HUES48 (cell line): ENCODE data around the gene PLEKHA8.

ENCODE experiments used
- H3K27ac ChIP-seq: one replicate; pipeline ENCODE4 v1.7.0; 2013; ENCODE audit warnings: low read depth, low read length, inconsistent platforms
- H3K27me3 ChIP-seq: 2 replicates; pipeline ENCODE4 v1.6.1; 2013; ENCODE audit warnings: mild to moderate bottlenecking, low read length; ENCODE audit not compliant: control insufficient read depth, insufficient read depth
- H3K36me3 ChIP-seq: 2 replicates; pipeline ENCODE4 v1.6.1; 2013; ENCODE audit warnings: low read length; ENCODE audit not compliant: control insufficient read depth, insufficient read depth
- H3K4me1 ChIP-seq: 2 replicates; pipeline ENCODE4 v1.6.1; 2013; ENCODE audit warnings: mild to moderate bottlenecking, low read length; ENCODE audit not compliant: control insufficient read depth, insufficient read depth
- H3K4me3 ChIP-seq: 2 replicates; pipeline ENCODE4 v1.5.1; 2013; ENCODE audit warnings: mild to moderate bottlenecking, low read depth, low read length
- H3K9ac ChIP-seq: 2 replicates; pipeline ENCODE4 v1.6.1; 2013; ENCODE audit warnings: mild to moderate bottlenecking, low read depth, low read length, moderate library complexity
- H3K9me3 ChIP-seq: 2 replicates; pipeline ENCODE4 v1.6.1; 2013; ENCODE audit warnings: low read length; ENCODE audit not compliant: control insufficient read depth, insufficient read depth

The PLEKHA8 gene

GRCh38 chr7:30159163-30159562 is 131.0 kb downstream of the PLEKHA8 start:
- H3K4me1 ChIP-seq = peaks cover 40% of the 10 kb centered on the region
- no peak overlapping the region for H3K4me3 ChIP-seq
- no peak overlapping the region for H3K9ac ChIP-seq
- H3K27me3 ChIP-seq = no peaks in the 10 kb centered on the region
- no peaks in the 10 kb centered on the region for H3K36me3 ChIP-seq
- no peaks in the 10 kb centered on the region for H3K9me3 ChIP-seq
- H3K27ac ChIP-seq = no peak overlapping the region

DNA sequence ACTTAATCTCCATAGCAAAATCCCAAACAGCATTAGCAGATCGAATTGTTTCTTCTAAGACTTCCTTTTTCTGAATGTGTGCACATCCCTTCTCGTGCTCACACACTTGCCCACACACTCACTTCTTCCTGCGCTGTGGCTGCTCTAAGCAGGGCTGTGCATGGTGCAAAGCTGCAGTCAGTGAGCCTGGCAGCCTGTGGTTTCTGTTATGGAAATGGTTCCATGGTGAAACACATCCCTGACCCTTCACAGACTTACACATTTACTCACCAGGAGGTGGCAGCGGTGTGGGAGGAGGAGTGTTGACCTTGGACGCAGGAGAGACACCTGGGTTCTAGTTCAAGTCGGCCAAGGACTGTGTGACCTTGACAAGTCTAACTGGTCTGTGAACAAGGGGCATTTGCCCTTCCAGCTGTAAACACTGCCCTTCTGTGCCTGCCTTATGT is 131.5 kb downstream of the PLEKHA8 start:
- Histone ChIP-seq H3K9me3 (no peaks in the 10 kb centered on the region), H3K27me3 (no peaks in the 10 kb centered on the region), H3K9ac (no peak overlapping the region), H3K27ac (no peak overlapping the region), H3K36me3 (no peaks in the 10 kb centered on the region), H3K4me3 (no peak overlapping the region), H3K4me1 (peaks cover 40% of the 10 kb centered on the region)

GRCh38 chr7:30160329-30160728 is 132.1 kb downstream of the PLEKHA8 start:
- no peak overlapping the region for H3K27ac ChIP-seq
- H3K4me3 ChIP-seq = no peak overlapping the region
- no peaks in the 10 kb centered on the region for H3K9me3 ChIP-seq
- peaks cover 40% of the 10 kb centered on the region for H3K4me1 ChIP-seq
- no peaks in the 10 kb centered on the region for H3K36me3 ChIP-seq
- H3K9ac ChIP-seq = no peak overlapping the region
- H3K27me3 ChIP-seq = no peaks in the 10 kb centered on the region

- Histone ChIP-seq H3K36me3 (no peaks in the 10 kb centered on the region), H3K9me3 (no peaks in the 10 kb centered on the region), H3K27me3 (peaks cover 7% of the 10 kb centered on the region), H3K4me1 (peaks cover 44% of the 10 kb centered on the region), H3K4me3 (no peak overlapping the region), H3K9ac (no peak overlapping the region), H3K27ac (peak overlapping the region; percentile 74)
Observed at GRCh38 chr7:30162133-30162532, 133.9 kb downstream of the PLEKHA8 start.

DNA sequence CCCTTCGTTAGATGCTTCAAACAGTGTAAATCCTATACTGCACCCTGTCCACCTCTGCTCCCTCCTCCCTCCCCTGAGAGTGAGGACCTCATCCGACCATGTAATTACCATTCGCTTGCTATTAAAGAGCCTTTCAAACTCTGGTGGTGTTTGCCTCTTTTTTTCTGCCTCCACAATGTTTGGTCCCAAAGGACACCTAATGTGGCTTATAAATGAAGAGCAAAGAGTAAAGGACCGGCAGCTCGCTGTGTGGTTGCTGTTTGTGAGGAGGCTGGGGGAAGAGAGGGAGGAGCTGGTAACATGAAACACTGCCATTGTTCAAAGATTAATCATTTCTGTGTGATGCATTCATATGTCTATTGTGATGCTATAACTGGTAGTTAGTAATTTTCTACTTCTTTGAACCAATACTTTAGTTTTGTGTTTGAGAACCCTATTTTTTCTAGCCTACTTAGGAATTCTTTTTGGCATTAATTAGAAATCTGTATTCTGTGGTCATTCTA is 134.5 kb downstream of the PLEKHA8 start:
- H3K4me1 ChIP-seq = peaks cover 40% of the 10 kb centered on the region

DNA sequence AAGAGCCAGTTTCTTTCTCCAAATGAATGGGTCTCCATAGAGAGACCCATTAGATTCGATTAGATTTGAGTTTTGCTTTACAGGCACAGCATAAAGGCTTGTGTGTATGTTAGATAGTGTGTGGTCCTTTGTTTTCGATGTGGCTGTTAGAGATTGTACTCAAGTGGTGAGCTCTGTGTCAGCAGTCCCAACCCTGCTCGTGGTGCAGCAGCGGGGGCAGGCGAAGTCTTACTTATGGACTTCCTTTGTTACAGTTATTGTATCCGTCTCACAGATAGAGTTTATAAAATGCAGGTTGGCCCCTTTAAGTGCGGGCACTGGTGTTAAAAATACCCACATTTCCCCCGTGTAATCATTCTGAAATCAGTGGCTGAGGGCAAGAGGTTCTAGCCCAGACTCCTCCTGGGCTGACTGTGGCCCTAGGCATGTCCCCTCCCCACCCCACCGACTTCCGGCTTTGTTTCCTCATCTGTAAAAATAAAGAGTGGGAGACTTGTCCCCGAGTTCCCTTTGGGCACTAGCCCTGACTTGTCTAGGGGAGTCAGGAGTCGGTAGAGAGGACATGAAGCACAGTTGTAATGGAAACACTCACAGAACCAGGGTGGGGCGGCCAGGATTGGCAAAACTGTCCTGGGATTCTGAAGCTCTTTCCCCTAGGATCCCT is 135.2 kb downstream of the PLEKHA8 start:
- Histone ChIP-seq H3K9ac (no peak overlapping the region), H3K27ac (peak overlapping the region; percentile 43), H3K27me3 (peaks cover 20% of the 10 kb centered on the region), H3K4me1 (peaks cover 47% of the 10 kb centered on the region), H3K4me3 (no peak overlapping the region), H3K36me3 (no peaks in the 10 kb centered on the region), H3K9me3 (no peaks in the 10 kb centered on the region)

More for the DNA sequence above, 134.5 kb downstream of the PLEKHA8 start:
- no peaks in the 10 kb centered on the region for H3K36me3 ChIP-seq
- H3K9ac ChIP-seq = no peak overlapping the region
- H3K27me3 ChIP-seq = peaks cover 13% of the 10 kb centered on the region
- H3K4me3 ChIP-seq = no peak overlapping the region
- peak overlapping the region; percentile 74 for H3K27ac ChIP-seq
- no peaks in the 10 kb centered on the region for H3K9me3 ChIP-seq

DNA sequence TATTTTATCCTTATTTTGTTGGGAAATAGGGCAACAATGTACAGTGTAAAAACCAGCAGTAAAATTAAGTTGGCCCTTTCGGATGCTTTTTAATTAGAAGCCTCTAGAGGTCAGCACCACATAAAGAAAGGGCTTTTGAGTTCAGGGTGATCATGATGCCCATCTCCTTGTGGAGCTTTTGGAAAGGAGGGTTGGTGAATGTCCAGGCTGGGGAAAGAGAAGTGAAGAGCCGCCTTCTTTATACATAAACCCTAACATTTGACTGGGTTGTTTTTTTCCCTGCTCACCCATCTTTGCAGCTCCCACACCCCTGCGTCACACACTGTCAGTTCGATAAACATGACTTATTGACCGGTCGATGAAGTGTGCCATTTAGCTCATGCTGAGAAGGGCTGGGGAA is 136.4 kb downstream of the PLEKHA8 start:
- Histone ChIP-seq H3K4me1 (peaks cover 53% of the 10 kb centered on the region), H3K27me3 (peaks cover 21% of the 10 kb centered on the region), H3K9me3 (no peaks in the 10 kb centered on the region), H3K27ac (no peak overlapping the region), H3K4me3 (no peak overlapping the region), H3K9ac (no peak overlapping the region), H3K36me3 (no peaks in the 10 kb centered on the region)

GRCh38 chr7:30165590-30165989 is 137.4 kb downstream of the PLEKHA8 start:
- Histone ChIP-seq H3K4me1 (peaks cover 50% of the 10 kb centered on the region), H3K27ac (no peak overlapping the region), H3K9ac (no peak overlapping the region)

DNA sequence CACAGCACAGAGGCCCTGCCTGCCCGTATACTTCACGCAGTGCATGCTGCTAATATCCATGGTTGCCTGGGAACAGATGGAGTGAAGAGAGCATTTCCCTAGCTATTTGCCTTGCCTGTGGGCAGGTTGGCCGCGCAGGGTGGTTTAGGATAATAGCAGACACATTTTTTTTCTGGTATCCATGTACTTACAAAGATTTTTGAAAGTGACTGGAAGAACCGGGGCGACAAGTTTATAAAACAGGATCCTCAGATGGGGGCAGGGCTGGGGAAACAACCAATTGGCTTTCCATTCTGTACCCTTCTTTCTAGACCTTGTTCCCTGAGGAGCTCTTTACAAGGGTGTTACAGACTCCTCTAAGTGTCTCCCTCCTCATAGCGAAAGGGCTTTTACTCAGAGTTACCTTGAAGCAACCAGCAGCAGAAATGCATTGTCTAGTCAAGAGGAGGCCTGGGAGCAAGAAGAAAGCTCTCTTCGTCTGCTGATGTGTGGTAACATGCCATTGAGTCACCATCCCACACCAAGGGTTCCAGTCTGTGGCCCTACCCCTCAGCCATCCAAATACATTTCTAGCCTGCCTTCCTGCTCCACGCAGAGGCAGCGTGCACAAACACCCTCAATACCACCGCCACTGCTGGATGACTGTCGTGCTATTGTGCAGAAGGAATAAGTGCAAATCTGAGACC is 138.1 kb downstream of the PLEKHA8 start:
- no peak overlapping the region for H3K4me3 ChIP-seq
- peaks cover 34% of the 10 kb centered on the region for H3K27me3 ChIP-seq
- no peaks in the 10 kb centered on the region for H3K36me3 ChIP-seq
- H3K9me3 ChIP-seq = no peaks in the 10 kb centered on the region
- H3K4me1 ChIP-seq = peaks cover 47% of the 10 kb centered on the region
- H3K9ac ChIP-seq = no peak overlapping the region
- peak overlapping the region; percentile 3 for H3K27ac ChIP-seq

More at GRCh38 chr7:30165590-30165989, 137.4 kb downstream of the PLEKHA8 start:
- no peak overlapping the region for H3K4me3 ChIP-seq
- no peaks in the 10 kb centered on the region for H3K36me3 ChIP-seq
- H3K27me3 ChIP-seq = peaks cover 29% of the 10 kb centered on the region
- no peaks in the 10 kb centered on the region for H3K9me3 ChIP-seq

DNA sequence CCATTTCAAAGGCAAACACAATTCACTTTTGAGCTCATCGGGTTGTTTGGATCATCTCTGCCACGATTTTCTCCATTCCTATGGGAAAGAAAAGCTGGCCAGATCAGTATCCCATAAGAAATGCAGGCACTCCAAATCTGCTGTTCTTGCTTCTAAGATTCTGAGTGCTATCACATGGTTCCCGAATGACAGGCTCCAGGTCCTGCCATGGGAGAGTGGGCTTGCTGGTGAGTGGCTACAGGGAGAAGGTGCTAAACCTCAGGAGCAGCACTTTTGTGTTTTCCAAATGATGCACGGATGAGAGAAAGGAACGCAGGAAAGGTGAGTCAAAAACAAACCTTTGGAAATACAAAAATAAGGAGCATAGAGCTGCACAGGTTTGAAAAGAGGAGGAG is 138.6 kb downstream of the PLEKHA8 start:
- Histone ChIP-seq H3K27me3 (peaks cover 34% of the 10 kb centered on the region), H3K4me1 (peaks cover 46% of the 10 kb centered on the region), H3K27ac (no peak overlapping the region), H3K9ac (no peak overlapping the region), H3K9me3 (no peaks in the 10 kb centered on the region), H3K36me3 (no peaks in the 10 kb centered on the region), H3K4me3 (no peak overlapping the region)

GRCh38 chr7:30167901-30168300 is 139.7 kb downstream of the PLEKHA8 start:
- Histone ChIP-seq H3K9me3 (no peaks in the 10 kb centered on the region), H3K27me3 (peaks cover 34% of the 10 kb centered on the region), H3K4me3 (no peak overlapping the region), H3K36me3 (no peaks in the 10 kb centered on the region), H3K4me1 (peaks cover 39% of the 10 kb centered on the region), H3K27ac (no peak overlapping the region), H3K9ac (no peak overlapping the region)
